Epithelial cell of proximal tubule (primary cell): ENCODE measurements around the gene MDP1. TPM values are rescaled to one million over a fixed set of nuclear protein-coding genes. Genes with fewer than 3 reads are reported as not detected.

Source experiments
- DNase-seq: peaks from one replicate; pipeline ENCODE4 v3.0.0-alpha.2; 2011; ENCODE audit warnings: low read depth
- H3K4me3 ChIP-seq: 2 replicates; pipeline ENCODE4 v1.5.1; 2011; ENCODE audit warnings: low read depth, mild to moderate bottlenecking, low read length
- total RNA-seq: library from RNA; depleted of rRNA; stranded (reverse); fragments of >200 nt; gene quantifications from 2 replicates; pipeline ENCODE4 v1.2.3, GENCODE V29; 2015
- TF ChIP-seq, protein P1 (sequence below): conservative IDR thresholded peaks from 2 replicates; pipeline ENCODE4 v1.5.1; 2012; ENCODE audit warnings: low read depth, mild to moderate bottlenecking, low read length

Gene MDP1
- total RNA-seq, 1 donor from 2014 or later = 26.1 TPM

DNA sequence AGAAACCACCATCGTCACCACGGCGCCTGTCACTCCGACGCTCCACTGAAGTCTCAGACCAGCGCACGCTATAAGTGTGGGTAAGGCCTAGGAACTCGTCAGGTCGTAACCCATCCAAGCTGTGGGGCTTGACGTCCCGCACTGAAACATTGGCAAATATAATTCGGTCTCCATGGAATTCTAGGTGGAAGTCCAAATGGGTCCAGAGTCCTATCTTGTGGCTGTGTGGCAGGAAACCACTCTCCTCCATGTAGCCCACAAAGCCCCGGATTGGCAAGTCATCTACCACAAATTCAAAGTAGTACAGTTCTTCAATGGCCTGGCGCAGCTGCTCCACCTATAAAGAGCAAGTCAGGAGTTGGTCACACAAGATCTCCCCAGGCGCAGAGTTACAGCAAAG lies 22.9 kb downstream of the MDP1 start:
- H3K4me3 ChIP-seq = no peak overlapping the region
- DNase-seq = no peak
- TF ChIP-seq, protein P1, sequence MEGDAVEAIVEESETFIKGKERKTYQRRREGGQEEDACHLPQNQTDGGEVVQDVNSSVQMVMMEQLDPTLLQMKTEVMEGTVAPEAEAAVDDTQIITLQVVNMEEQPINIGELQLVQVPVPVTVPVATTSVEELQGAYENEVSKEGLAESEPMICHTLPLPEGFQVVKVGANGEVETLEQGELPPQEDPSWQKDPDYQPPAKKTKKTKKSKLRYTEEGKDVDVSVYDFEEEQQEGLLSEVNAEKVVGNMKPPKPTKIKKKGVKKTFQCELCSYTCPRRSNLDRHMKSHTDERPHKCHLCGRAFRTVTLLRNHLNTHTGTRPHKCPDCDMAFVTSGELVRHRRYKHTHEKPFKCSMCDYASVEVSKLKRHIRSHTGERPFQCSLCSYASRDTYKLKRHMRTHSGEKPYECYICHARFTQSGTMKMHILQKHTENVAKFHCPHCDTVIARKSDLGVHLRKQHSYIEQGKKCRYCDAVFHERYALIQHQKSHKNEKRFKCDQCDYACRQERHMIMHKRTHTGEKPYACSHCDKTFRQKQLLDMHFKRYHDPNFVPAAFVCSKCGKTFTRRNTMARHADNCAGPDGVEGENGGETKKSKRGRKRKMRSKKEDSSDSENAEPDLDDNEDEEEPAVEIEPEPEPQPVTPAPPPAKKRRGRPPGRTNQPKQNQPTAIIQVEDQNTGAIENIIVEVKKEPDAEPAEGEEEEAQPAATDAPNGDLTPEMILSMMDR = no peak

DNA sequence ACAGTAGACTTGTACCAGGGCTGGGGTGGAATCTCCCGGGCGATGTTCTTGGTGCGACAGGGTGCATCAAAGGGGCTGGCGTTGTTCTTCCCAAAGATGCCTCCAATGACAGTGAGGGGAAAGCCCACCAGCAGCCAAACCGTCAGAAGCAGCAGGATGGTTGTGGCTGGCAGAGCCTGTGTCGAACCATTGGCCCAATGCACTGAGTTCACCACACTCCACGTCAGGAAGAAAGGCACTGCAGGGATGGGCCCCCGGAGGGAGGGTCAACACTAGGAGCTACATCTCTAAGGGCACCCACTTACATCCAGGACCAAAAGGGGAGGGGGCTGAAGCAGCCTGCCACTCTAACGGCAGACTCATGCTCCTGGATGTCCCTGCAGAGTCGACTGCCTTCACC lies 25.4 kb downstream of the MDP1 start:
- TF ChIP-seq, protein P1 = no peak
- DNase-seq = no peak

DNA sequence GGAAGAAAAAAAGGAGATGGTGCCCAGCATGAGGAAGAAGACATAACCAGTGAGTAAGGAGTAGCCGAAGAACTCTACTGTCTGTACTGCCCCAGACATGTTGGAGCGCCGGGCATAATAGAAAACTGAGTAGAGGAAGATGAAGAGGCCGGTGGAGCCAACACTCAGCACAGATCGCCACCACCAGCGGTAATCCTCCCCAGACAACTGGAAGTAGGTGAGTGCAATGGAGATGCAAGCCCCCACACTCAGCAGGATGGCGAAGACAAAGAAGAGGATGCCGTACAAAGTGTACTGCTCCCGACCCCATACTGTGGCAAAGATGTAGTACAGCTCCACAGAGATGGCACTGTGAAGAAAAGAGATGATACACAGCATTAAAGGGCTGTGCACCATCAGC lies 26.4 kb downstream of the MDP1 start:
- TF ChIP-seq, protein P1 = no peak
- no peak for DNase-seq
- no peak overlapping the region for H3K4me3 ChIP-seq

More for the DNA sequence above, 25.4 kb downstream of the MDP1 start:
- no peak overlapping the region for H3K4me3 ChIP-seq

DNA sequence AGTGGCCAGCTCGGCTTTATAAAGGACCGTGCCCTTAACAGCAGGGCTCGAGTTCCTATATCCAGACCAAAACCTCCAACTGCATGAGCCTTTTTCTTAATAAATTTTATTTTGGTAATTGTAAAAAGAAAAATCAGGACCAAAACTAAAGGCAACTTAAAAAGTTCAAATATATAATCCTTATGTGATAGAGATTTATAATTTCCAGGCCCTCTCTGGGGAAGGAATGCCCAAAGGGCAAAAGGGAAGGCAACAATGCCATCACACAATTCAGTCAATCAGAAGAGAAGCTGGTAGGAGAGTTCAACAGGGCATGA lies 26.8 kb downstream of the MDP1 start:
- DNase-seq = no peak
- H3K4me3 ChIP-seq = peak overlapping the region; percentile 93

DNA sequence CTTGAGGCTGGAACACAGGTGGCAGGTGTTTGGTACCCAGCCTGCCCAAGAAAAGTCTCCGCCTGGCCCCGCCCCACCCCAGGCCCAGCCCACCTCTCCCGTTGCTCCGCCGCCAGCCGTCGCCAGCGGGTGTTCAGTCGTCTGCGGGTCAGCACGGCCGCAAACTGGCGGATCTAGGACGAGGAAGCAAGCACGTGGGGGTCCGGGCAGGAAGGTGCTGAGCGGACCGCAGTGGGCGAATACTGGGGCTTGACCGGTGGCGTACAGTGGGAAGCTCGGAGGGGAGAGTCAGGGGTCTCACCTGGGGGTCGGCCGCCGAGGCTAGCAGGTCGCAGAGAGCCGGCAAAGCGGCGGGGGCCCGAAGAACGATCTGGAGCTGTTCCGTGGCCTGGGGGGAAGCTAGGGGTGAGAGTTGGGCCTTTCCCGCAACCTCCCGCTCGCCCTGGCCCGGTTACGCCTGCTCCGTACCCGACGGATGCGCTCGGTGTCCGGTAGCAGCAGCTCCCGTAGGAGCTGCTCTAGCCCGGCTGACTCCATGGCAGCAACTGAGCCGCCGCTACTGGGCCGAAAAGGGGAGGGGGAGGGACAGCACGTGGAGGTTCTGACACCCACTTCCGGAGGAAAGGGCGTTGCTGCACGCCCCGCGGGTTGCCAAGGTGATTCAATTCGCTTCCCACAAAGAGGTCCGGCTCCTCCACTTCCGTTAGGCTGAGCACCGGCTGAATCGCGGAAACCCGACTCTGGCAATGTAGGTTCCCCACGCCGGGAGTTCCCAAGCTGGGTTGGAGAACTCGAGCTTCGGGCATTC lies 27.4 kb downstream of the MDP1 start, which contains the start of gene IPO4:
TSS of gene IPO4 (minus strand) at position 566 of the 808 bp plus-strand sequence. CDS start at position 537, 29 bp downstream.
- H3K4me3 ChIP-seq = peak within 1 kb of the TSS; percentile 93
- TF ChIP-seq, protein P1 = no peak
- DNase-seq = peak; percentile 84

More for the DNA sequence above, 26.8 kb downstream of the MDP1 start:
- TF ChIP-seq, protein P1 = no peak

DNA sequence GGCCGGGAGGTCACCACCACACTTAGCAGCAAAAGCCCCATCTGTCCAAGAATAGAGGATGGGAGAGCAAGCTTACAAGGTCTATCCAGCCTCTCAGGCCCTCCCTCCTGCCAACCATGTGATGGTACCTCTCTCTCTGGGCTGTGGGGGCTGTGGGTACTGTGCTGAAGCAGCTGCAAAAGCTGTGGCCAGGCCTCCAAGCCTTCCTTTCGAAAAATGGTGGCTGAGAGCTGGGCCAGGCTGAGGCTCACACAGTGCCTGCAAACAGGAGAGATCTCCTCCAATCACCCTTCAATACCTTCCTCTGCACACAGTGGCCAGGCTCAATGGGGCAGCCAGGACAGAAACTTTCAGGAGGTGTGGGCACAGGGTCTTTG lies 28.3 kb downstream of the MDP1 start:
- DNase-seq = no peak
- TF ChIP-seq, protein P1 = no peak
- peak overlapping the region; percentile 93 for H3K4me3 ChIP-seq

DNA sequence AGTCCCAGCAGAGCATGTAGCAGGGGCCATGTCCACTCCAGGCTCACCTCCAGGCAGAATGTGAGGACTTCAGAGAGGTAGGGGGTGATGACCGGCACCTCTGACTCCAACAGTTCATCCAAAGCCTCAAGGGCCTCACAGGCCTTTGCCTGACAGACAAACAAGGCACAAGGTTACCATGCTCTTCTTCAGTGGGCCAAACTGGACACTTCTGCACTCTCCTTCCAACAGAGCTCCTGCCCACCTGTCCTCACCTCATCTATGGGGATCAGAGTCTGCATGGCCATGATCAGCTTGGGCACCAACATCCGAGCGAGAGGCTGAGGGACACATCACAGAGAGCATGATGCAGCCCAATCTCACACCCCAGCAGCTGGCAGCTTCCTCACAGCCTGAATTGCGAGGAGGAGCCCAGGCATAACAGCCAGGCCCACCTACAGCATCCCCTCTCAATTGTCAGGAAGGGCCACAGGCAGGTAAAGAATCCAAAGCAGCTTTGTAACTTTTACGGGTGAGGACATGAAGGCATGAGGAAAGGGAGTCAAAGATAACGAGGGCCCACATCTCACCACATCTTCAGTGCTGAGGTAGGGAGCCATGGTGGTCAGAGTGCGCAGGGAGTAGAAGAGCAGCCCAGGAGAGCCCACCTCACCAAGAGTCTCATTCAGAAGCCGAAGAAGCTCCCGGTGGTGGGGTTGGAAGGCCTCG lies 28.9 kb downstream of the MDP1 start:
- H3K4me3 ChIP-seq = peak overlapping the region; percentile 93
- TF ChIP-seq, protein P1 = no peak
- no peak for DNase-seq
